UCSD-AML1 (cell line): ENCODE measurements around the gene KRTAP5-2.
"Not testable (repeated sequence)": the region's sequence is repeated elsewhere in the genome, so short reads cannot be mapped to it uniquely, and the experiment has no call there.

Experiments
- DNase-seq: peaks from one replicate; lab custom pipeline; 2025; ENCODE audit not compliant: unreplicated experiment; lab: John Stamatoyannopoulos, UW

KRTAP5-2 gene, protein sequence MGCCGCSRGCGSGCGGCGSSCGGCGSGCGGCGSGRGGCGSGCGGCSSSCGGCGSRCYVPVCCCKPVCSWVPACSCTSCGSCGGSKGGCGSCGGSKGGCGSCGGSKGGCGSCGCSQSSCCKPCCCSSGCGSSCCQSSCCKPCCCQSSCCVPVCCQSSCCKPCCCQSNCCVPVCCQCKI

DNA sequence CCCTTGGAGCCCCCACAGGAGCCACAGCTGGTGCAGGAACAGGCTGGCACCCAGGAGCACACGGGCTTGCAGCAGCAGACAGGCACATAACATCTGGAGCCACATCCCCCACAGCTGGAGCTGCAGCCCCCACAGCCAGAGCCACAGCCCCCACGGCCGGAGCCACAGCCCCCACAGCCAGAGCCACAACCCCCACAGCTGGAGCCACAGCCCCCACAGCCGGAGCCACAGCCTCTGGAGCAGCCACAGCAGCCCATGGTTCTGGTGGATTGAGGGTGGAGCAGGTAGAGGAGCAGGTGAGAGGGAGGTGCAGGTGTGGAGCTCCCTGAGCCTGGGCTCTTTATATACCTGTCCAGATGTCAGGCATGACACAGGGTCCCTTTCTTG is at the start of gene KRTAP5-2:
TSS of gene KRTAP5-2 (minus strand) at position 301 of the 387 bp plus-strand sequence. CDS start at position 257, 44 bp downstream.
- DNase-seq: no peak

DNA sequence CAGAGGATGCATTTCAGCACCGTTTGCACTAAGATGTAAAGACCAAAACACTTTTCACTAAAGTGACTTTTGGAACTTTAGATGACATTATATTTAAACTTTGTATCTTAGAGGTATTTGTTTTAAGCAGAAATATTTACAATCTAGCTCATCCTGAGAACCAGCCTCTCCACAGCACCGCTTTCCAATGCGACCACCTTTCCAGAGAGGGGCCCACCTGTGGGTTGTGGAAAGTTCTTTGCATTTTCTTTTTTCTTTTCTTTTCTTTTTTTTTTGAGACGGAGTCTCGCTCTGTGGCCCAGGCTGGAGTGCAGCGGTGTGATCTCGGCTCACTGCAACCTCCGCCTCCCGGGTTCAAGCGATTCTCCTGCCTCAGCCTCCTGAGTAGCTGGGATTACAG is 48.4 kb upstream of the KRTAP5-2 start:
- DNase-seq: not testable (repeated sequence)

DNA sequence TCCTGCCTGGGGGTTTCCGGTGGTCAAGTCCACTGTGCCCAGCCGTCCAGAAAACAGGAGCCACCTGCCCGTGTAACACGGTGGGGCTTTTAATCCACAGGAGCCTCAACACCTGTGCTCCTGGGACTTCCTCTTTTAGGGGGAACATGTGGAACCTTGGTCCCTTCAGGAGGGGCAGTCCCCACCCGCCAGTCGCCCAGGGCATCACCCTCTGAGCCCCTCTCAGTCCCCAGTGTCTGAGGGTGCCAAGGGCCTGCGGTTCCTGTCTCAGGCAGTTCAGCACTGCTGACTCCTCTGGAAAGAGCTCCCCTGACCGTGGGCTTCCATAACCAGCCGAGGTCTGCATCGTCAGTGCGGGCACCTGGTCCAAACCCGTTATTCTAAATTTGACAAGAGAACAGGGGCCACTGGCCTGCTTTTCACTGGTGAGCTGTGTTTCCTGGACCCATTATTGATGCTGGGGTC is 47.3 kb upstream of the KRTAP5-2 start:
- DNase-seq: no peak

DNA sequence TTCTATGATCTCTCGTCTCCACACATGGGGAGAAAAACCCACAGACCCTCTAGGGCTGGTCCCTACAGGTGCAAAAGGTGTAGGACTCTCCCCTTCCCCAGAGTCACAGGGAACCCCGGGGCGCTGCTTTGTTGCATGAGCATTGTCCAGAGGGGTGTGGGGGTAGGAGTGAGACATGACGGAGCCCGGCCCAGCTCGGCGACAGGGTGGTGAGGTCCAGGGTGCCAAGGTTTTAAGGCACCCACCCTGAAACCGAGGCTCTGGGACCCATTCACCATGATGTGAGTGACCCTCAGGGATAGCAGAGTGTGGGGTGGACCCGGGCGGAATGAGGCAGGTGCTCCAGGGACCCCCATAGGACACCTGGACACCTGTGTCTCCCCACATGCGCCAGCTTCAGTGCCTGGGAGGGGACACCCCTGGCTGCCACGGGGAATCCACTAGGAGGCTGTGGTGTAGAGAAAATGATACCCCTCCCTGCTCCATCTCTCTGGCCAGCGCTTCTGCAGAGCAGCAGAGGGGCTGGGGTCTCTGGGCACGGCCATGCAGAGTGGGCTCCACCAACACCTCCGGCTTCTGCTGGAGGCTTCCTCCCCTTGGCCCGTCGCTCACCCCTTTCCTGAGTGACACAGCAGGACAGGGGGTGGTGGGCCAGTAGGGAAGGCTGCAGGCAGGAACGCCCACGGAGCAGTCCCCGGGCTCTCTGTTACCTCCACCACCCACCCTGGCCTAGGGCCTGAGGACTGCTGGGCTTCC is 46.7 kb upstream of the KRTAP5-2 start:
- DNase-seq: no peak

DNA sequence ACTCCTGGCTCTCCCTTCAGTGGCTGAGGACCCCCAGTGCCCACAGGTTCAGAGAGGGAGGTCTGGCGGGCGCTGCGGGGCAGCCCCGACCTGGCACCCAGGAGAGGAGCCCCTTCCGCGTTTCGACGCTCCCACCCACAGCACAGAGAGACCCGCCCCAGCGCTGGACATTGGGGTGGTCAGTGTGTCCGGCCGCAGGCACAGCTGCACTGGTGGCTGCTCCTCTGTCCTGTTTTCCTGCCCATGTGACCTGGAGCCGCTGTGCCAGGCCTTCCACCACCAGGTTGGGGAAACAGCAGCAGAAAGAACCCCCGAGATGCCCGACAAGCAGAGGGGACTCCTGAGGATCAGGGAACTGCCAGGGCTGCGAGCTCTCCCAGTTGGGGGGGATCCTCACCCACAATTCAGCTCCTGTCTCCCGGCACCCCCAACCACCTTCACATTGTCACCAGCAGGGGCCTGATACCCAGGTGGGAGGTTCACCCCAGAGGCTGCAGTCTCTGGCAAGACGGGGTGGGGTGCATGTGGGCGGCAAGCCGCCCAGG is 45.1 kb upstream of the KRTAP5-2 start:
- no peak for DNase-seq

DNA sequence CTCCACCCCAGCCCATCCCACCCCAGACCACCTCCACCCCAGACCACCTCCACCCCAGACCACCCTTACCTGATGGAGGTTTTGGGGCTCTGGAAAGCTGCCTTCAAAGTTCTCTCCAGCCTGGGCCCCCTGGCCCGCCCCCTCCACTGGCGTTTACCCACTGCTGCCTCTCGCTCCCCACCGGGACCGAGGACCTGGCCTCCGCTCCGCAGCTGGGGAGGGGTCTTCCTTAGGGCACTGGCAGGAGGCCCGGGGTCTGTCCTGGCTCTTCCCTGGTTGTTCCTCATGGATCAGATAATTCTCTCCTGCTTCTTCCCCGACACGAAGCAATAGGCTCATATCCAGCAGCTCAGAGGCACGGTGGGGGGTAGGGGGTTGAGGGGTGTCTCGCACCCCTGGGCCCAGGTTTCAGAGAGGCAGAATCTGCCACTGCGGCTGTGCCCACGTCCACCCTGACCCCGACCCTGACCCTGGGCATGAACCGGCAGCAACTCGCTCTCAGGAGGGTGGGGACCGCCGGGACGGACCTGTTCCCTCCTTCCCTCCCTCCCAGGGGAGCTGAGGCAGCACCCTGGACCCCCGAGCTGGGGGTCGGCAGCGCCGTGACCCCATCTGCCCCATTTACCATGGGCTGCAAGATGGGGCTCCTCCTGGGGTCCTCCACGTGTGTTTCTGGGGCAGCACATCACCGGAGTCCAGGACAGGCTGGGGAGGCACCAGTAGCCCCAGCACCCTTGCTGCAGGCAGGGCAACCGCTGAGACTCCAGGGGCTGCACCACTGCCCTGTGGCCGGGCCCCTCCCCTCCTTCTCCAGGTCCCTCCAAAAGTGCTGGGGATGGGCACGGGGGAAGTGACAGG is 44.4 kb upstream of the KRTAP5-2 start:
- no peak for DNase-seq

DNA sequence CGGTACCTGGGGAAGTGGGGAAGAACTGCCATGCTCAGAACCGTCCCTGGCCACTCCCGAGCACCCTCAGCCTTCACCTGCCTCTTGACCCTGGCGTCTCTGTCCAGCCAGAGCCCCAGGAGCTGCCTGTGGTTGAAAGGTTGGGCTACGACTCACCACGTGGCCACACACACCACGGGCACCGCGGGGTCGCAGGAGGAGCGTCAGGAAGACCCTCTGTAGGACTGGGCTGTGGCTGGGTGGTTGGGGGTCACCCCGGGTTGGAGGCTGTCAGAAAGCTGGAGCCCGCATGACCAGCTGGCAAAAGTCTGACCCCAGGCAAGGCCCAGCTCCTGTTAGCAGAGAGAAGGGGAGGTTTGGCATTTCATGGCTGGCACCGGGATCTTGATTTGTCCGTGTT is 43.0 kb upstream of the KRTAP5-2 start:
- no peak for DNase-seq

DNA sequence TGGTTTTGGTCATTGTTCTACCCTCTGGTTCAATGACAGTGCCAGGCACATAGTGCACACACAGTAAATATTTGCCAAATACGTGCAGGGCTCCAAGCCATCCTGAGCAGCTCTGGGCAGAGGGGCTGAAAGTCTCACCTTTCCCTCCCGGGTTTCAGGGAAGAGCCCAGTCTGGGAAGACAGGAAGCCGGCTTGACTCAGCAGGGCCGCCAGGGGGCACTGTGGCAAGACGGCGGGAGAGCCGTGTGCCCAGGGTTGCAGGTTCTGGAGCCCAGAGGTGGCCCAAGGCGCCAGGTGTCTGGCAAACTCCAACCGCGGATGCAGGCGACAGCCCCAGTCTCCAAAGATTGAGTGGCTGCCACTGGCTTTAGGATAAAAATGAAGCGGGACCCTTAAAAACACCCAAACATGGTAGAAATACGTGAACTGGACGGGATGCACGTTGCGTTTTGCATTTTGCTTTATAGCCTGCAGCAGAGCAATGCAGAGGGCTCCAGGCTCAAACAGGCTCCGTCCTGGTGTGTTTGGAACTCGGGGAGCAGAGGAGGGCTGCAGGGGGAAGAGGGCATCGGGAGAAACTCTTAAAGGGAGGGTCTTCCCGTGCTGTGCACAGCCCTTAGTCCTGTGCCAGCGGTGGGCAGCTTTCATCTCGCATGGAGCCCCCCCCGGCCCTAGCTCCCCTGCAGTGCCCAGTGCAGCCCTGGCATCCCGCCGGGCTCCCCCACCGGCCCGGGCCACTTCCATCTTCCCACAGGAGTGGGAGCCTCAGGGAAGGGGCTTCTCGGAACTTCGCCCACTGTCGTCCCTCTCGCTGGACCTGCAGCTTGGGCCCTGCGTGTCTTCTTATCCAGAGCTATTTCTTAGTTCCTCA is 42.2 kb upstream of the KRTAP5-2 start:
- DNase-seq: peak; percentile 41

DNA sequence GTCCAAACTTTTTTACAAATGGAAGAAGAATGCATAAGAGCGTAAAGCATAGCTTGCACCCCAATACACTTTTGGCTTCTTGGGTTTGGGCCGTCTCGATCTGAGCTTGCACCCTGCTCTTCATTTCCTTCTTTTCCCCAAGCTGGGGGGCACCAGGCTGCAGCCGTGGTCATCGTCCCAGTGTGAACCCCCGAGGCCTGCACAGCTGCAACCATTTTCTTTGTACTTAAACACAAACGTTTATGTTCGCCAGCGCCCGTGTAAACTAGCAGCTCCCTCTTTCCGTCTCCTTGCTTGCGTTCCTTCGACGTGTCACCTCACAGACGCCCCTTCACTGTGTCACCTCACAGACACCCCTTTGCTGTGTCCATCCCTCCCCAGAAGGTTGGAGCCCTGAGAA is 41.6 kb upstream of the KRTAP5-2 start:
- DNase-seq: no peak

DNA sequence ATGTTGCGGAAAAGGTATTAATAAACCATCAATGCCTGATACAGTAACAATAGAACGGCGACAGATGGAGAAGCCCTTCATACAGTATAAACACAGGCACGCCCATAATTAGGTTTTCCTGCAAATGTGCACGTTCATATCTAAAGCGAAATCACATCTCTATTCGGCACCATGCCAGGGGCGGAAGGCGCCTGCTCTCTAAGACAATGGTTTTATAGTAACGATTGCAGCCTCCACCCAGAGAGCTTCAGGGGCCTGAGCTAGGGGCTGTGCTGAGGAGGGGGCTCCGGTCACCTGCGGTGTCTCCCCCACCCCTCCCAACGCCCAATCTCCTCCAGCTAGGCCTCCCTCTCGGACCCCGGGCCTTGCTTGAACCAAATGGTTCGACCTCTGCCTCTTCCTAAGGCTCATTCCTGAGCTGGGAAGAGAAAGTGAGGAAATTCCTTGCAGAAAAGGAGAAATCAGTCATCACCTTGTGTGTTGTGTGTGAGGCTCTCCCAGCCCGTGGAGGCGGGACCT is 41.1 kb upstream of the KRTAP5-2 start:
- no peak for DNase-seq

DNA sequence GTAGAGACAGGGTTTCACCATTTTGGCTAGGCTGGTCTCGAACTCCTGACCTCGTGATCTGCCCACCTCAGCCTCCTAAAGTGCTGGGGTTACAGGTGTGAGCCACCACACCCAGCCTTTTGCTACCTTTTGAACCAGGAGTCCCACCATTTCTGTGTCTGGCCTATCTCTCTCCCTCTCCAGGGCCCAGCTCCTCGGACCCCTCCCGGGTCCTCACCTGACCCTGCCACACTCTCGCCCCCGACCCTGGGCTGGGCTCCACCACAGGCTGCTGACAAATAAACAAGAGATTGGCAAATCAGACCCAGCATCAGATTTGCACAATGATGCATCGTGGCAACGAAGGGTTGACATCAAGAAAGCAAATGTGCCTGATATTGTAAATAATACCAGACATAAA is 40.2 kb upstream of the KRTAP5-2 start:
- DNase-seq: no peak

DNA sequence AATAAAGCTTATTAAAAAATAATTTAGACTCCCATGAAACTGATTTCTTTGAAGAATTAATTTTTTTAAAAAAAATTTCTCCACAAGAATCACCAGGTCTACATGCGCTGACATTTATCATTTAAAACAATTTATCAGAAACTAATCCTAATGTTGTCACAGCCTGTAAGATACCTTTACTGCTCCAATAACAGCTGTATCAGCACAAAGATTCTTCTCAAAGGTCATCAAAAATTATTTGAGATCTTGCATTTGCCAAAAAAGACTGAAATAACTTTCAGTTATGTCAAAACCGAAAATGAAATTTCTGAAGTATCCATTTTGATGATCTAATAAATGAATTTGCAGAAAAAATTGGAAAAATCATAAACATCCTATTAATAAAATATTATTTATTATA is 39.5 kb upstream of the KRTAP5-2 start:
- no peak for DNase-seq

DNA sequence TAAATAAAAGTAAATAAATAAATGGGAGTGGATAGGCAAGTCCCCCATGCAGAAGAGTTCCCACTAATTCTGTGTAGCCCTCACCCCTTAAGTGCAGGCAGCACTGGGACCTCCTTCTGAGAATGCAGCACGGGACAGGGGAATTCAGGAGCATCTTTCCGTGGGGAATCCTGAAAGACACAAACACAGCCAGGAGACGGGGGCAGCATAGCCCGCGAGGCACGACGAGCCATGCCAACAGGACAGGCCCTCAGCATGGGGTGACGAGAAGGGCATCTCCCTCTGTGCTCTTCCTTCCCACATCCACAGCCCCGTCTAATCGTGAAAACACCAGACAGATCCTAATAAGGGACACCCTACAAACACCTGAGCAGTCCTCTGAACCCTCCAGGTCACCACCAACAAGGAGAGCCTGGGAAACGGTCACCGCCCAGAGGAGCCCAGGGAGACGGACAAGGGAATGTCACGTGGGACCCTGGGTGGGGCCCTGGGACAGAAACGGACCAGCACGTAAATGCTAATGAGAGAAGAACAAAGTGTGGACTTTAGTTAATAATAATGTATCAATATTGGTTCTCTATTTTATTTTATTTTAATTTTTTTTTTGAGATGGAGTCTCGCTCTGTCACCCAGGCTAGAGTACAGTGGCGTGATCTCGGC is 38.3 kb upstream of the KRTAP5-2 start:
- DNase-seq: no peak

DNA sequence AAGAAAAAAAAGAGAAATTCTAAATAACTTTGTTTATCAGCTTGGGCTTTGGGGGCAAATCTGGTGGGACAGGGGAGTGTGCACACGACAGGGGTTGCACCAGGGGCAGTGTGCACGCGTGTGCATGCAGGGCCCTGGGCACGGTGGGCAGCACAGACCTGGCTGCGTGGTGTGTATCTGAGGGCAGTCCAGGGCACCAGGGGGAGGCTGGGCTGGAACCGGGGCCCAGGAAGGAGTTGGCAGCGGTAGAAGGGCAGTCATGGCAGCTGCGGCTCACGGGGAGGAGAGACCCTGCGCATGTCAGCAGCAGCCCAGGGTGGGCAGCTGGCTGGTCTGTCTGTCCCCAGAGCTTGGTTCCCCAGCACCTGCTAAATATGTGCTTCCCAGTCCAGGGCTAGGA is 35.8 kb upstream of the KRTAP5-2 start:
- no peak for DNase-seq

DNA sequence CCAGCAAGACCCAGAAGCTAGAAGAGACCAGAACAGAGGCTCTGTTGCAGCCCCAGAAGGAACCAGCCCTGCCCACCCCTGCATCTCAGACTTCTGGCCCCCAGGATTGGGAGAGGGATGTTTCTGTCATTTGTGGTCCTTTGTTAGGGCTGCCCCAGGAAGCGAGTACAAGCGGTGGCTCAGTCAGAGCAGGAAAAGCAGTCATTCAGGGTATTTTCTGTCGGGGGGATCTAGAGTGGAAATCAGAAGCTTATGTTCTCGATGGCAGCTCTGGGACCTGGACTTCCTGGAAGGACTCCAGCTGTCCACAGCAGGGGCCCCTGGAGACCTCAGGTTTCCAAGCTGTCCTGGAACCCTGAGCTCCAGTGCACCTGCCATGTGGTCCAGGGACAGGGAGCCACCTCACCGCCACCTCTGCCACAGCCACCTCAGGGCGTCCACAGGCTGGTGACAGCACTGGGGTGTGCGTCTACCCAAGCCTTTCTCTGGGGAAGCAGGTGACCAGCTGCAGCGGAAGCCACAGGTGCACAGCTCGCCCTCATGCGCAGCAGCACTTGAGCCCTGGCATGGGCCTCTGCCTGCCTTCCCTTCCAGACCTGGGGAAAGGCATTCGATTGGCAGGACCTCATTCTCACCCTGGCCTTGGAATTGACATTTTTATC is 34.1 kb upstream of the KRTAP5-2 start:
- no peak for DNase-seq

DNA sequence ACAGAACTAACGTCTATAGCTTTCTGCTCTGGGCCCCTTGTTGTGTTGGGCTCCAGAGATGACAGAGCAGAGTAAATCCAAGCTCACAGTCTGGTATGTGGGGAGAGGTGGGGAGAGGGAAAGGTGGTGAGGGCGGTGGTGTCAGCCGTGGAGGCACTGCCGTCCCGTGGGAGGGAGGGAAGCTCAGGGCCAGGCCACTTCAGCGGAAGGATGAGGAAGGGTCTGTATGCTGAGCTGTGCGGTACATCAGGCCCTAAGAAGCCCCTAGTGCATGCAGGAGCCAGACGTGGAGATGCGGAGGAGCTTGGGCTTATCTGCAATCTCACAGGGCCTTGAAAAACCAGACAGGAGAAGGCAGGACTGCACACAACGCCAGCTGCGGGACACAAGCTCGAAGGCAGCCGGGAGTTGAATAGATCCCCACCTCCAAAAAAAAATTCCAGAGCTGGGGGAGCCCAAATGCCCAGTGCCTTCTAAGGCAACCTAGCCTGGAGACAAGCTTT is 33.0 kb upstream of the KRTAP5-2 start:
- no peak for DNase-seq

DNA sequence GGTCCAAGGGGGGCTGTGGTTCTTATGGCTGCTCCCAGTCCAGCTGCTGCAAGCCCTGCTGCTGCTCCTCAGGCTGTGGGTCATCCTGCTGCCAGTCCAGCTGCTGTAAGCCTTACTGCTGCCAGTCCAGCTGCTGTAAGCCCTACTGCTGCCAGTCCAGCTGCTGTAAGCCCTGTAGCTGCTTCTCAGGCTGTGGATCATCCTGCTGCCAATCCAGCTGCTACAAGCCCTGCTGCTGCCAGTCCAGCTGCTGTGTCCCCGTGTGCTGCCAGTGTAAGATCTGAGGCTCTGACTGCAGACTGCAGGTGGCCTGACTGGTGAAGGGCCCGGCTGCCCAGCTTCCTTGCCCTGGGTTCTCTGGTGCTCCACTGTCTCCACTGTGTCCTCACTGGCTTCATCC is 32.2 kb upstream of the KRTAP5-2 start:
- no peak for DNase-seq

DNA sequence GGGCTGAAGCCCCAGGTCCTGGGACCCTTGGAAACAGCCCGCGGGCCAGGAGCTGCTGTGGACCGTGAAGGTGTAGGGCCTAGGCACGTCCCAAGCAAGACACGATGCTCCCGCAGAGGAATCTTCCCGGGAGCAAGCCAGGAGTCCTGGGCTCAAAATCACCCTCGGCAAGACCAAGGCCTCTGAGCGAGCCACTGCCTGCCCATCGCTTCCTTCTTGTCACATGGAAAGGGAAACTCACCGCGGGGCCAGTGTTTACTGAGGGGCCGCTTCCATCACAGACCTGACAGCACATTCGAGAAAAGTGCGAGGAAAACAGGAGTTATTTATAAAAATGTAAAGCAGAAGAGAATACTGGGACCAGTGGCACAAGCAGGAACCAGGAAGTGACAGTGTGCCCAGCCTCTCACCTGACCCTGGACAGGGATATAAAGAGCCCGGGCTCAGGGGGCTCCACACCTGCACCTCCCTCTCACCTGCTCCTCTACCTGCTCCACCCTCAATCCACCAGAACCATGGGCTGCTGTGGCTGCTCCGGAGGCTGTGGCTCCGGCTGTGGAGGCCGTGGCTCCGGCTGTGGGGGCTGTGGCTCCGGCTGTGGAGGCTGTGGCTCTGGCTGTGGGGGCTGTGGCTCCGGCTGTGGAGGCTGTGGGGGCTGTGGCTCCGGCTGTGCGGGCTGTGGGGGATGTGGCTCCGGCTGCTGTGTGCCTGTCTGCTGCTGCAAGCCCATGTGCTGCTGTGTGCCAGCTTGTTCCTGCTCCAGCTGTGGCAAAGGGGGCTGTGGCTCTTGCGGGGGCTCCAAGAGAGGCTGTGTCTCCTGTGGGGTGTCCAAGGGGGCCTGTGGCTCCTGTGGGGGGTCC is 31.5 kb upstream of the KRTAP5-2 start, which contains the start of gene KRTAP5-5:
TSS of gene KRTAP5-5 (plus strand) at position 450 of the 860 bp plus-strand sequence. CDS start at position 516, 66 bp downstream.
- DNase-seq: no peak
